ENCODE data around the gene SLC9A1. TPM values are rescaled to one million over a fixed set of nuclear protein-coding genes. Genes with fewer than 3 reads are reported as not detected.
A peak's percentile ranks its signal among the peaks of the same experiment; 100 is the strongest.

Gene SLC9A1
- total and polyA plus RNA-seq, 10 of the 15 experiments (the other 5 are each of a cell fraction or from before 2014, with no cell fraction given): 0.87 to 21.4 (median 4.3) TPM

DNA sequence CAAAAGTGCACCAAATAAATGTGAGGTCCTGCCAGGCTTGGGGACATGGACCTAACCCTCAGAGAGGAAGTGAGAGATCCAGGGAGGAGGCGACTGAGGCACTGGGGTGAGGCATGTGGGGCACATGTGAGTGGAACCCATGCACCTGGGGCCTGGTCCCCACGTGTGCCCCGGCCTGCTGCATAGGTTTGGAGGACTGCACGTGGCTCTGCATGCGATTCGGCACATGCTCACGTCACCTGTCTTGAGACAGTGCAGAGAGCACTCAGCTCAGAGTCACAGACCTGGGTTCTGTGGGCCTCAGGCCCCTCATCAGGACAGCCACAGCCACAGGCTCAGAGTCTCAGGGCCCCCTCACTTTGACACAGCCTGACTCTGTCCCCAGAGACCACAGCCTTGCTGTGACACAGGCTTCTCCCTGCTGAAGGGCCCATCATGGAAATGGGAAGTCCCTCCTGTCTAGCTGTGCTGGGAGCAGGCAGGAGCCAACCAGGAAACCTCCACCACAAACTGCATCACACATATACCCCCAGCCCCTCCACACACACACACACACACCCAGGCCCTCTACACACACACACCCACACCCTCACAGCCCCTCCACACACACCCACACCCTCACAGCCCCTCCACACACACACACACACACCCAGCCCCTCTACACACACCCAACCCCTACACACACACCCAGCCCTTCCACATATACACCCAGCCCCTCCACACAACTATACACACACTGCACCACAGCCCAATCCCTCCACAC lies 48.2 kb downstream of the SLC9A1 start (continued):
- TF ChIP-seq POU2F2 (IDR thresholded peaks at IDR 0.05; ENCODE audit: borderline replicate concordance, low read depth, low read length): no peak
- TF ChIP-seq, protein P1, sequence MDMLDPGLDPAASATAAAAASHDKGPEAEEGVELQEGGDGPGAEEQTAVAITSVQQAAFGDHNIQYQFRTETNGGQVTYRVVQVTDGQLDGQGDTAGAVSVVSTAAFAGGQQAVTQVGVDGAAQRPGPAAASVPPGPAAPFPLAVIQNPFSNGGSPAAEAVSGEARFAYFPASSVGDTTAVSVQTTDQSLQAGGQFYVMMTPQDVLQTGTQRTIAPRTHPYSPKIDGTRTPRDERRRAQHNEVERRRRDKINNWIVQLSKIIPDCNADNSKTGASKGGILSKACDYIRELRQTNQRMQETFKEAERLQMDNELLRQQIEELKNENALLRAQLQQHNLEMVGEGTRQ (IDR thresholded peaks at IDR 0.05; ENCODE audit: borderline replicate concordance, low read depth, low read length): peak; percentile 53; the same call in 1 of the 2 replicates
- no peak for TF ChIP-seq TCF7 (IDR thresholded peaks at IDR 0.05; ENCODE audit: borderline replicate concordance)
- TF ChIP-seq WRNIP1 (IDR thresholded peaks at IDR 0.05; ENCODE audit: borderline replicate concordance, low read depth, low read length): no peak
- peak; percentile 38; the same call in 1 of the 2 replicates for TF ChIP-seq ZNF217 (IDR thresholded peaks at IDR 0.05)
- no peak for TF ChIP-seq ASH2L (IDR thresholded peaks at IDR 0.05; ENCODE audit: borderline replicate concordance, low read depth)
- TF ChIP-seq BMI1 (IDR thresholded peaks at IDR 0.05; ENCODE audit: borderline replicate concordance): no peak
- TF ChIP-seq RB1 (IDR thresholded peaks at IDR 0.05; ENCODE audit: borderline replicate concordance): no peak
- no peak for TF ChIP-seq POLR2AphosphoS2 (IDR thresholded peaks at IDR 0.05; ENCODE audit: low read depth, low read length)
- TF ChIP-seq EZH2 (IDR thresholded peaks at IDR 0.05; ENCODE audit: borderline replicate concordance, control insufficient read depth, low read depth, low read length): no peak
- TF ChIP-seq, protein P2, sequence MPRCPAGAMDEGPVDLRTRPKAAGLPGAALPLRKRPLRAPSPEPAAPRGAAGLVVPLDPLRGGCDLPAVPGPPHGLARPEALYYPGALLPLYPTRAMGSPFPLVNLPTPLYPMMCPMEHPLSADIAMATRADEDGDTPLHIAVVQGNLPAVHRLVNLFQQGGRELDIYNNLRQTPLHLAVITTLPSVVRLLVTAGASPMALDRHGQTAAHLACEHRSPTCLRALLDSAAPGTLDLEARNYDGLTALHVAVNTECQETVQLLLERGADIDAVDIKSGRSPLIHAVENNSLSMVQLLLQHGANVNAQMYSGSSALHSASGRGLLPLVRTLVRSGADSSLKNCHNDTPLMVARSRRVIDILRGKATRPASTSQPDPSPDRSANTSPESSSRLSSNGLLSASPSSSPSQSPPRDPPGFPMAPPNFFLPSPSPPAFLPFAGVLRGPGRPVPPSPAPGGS (IDR thresholded peaks at IDR 0.05; ENCODE audit: borderline replicate concordance, insufficient read depth, low read depth, low read length, poor library complexity, severe bottlenecking): no peak
- TF ChIP-seq ZNF207 (IDR thresholded peaks at IDR 0.05; ENCODE audit: borderline replicate concordance): 0 out of 2 replicates have a peak, but pooled peaks have one; percentile 52
- TF ChIP-seq RBBP5 (conservative IDR thresholded peaks at IDR 0.05): no peak
- TF ChIP-seq MYB (IDR thresholded peaks at IDR 0.05; ENCODE audit: borderline replicate concordance, low read depth, low read length): no peak
- TF ChIP-seq, protein P3, sequence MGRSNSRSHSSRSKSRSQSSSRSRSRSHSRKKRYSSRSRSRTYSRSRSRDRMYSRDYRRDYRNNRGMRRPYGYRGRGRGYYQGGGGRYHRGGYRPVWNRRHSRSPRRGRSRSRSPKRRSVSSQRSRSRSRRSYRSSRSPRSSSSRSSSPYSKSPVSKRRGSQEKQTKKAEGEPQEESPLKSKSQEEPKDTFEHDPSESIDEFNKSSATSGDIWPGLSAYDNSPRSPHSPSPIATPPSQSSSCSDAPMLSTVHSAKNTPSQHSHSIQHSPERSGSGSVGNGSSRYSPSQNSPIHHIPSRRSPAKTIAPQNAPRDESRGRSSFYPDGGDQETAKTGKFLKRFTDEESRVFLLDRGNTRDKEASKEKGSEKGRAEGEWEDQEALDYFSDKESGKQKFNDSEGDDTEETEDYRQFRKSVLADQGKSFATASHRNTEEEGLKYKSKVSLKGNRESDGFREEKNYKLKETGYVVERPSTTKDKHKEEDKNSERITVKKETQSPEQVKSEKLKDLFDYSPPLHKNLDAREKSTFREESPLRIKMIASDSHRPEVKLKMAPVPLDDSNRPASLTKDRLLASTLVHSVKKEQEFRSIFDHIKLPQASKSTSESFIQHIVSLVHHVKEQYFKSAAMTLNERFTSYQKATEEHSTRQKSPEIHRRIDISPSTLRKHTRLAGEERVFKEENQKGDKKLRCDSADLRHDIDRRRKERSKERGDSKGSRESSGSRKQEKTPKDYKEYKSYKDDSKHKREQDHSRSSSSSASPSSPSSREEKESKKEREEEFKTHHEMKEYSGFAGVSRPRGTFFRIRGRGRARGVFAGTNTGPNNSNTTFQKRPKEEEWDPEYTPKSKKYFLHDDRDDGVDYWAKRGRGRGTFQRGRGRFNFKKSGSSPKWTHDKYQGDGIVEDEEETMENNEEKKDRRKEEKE (IDR thresholded peaks at IDR 0.05): no peak
- TF ChIP-seq, protein P4, sequence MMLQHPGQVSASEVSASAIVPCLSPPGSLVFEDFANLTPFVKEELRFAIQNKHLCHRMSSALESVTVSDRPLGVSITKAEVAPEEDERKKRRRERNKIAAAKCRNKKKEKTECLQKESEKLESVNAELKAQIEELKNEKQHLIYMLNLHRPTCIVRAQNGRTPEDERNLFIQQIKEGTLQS (IDR thresholded peaks at IDR 0.05; ENCODE audit: borderline replicate concordance, extremely low read depth, low read depth, low read length): no peak
- TF ChIP-seq SMAD1 (IDR thresholded peaks at IDR 0.05; ENCODE audit: low read depth, partially characterized antibody): no peak
- TF ChIP-seq TBL1XR1 (IDR thresholded peaks at IDR 0.05; ENCODE audit: low read depth, low read length): no peak
- TF ChIP-seq SPI1 (IDR thresholded peaks at IDR 0.05; ENCODE audit: borderline replicate concordance, insufficient read depth, low read depth, low read length): peak; percentile 91
- TF ChIP-seq FOS (IDR thresholded peaks at IDR 0.05; ENCODE audit: borderline replicate concordance, extremely low read depth, insufficient read length): no peak
- TF ChIP-seq ZSCAN29 (IDR thresholded peaks at IDR 0.05): no peak

All from GM12878 (cell line).